Lower lobe of right lung (tissue), 2 donors: ENCODE results near the gene PSMD13. TPM values are rescaled to one million over a fixed set of nuclear protein-coding genes. Genes with fewer than 3 reads are reported as not detected.

Experiments
- ATAC-seq, 2 donors: fragments of 200-7000 bp; cut with Tn5 transposase; one replicate each; pipeline ENCODE4 v1.9.1; 2020 to 2022; ENCODE audit warnings: mild to moderate bottlenecking in 2 of 2, moderate library complexity in 2 of 2
- DNase-seq: peaks from one replicate; pipeline ENCODE4 v3.0.0-alpha.2; 2020
- H3K27ac ChIP-seq: fragments of 200-600 bp; one replicate; pipeline ENCODE4 v1.8.0; 2022
- H3K27me3 ChIP-seq: fragments of 200-600 bp; one replicate; pipeline ENCODE4 v1.8.0; 2022; ENCODE audit warnings: low read depth
- H3K36me3 ChIP-seq: fragments of 200-600 bp; one replicate; pipeline ENCODE4 v1.8.0; 2022; ENCODE audit warnings: mild to moderate bottlenecking
- H3K4me1 ChIP-seq: fragments of 200-600 bp; one replicate; pipeline ENCODE4 v1.8.0; 2022
- H3K4me3 ChIP-seq: fragments of 200-600 bp; one replicate; pipeline ENCODE4 v1.8.0; 2022; ENCODE audit warnings: mild to moderate bottlenecking
- H3K9me3 ChIP-seq: fragments of 200-600 bp; one replicate; pipeline ENCODE4 v1.8.0; 2022
- CTCF ChIP-seq: fragments of 200-600 bp; IDR thresholded peaks from one replicate; pipeline ENCODE4 v1.8.0; 2022; ENCODE audit warnings: antibody characterized with exemption, mild to moderate bottlenecking
- intact Hi-C: fragments of 100-400 bp; cut with DNase I; formaldehyde crosslinking; loops from one replicate; pipeline ENCODE4 v1.11.0; 2022
- total RNA-seq: library from RNA; stranded (reverse); fragmentation: NEBNext Ultra II Directional; extraction: Animal tissue kit (Norgen Biotek cat#: 25700); gene quantifications from one replicate; pipeline ENCODE4 v1.2.1, GENCODE V29; 2021
- donor health status: DM: no; HTN: yes; CAD: no; lungs with severe emphysema.

The PSMD13 gene
- total RNA-seq, 1 donor from 2014 or later, result 89.5 TPM

GRCh38 chr11:221539-221938 is 15.2 kb upstream of the PSMD13 start:
- no peak for DNase-seq
- no peak for ATAC-seq
- Histone ChIP-seq H3K27ac (no peak overlapping the region), H3K9me3 (no peaks in the 10 kb centered on the region), H3K4me3 (no peak overlapping the region), H3K4me1 (peaks cover 5% of the 10 kb centered on the region), H3K36me3 (peaks cover 33% of the 10 kb centered on the region), H3K27me3 (no peaks in the 10 kb centered on the region)
- TF ChIP-seq CTCF, result no peak
- intact Hi-C loops, result no loop called here

- Histone ChIP-seq H3K9me3 (no peaks in the 10 kb centered on the region), H3K4me3 (no peak overlapping the region), H3K27me3 (no peaks in the 10 kb centered on the region), H3K4me1 (peaks cover 5% of the 10 kb centered on the region), H3K36me3 (peaks cover 30% of the 10 kb centered on the region), H3K27ac (no peak overlapping the region)
- no peak for ATAC-seq
- TF ChIP-seq CTCF, result no peak
- no peak for DNase-seq
- intact Hi-C loops, result no loop called here
Measured at GRCh38 chr11:221998-222789, 14.6 kb upstream of the PSMD13 start.

GRCh38 chr11:223026-223789 is 13.6 kb upstream of the PSMD13 start:
- intact Hi-C loops, result no loop called here
- ATAC-seq (peak; percentile 6 to 25), DNase-seq (no peak)
- no peak overlapping the region for H3K4me3 ChIP-seq
- no peak overlapping the region for H3K27ac ChIP-seq
- no peak for TF ChIP-seq CTCF
- no peaks in the 10 kb centered on the region for H3K9me3 ChIP-seq
- peaks cover 5% of the 10 kb centered on the region for H3K4me1 ChIP-seq
- no peaks in the 10 kb centered on the region for H3K27me3 ChIP-seq
- peaks cover 28% of the 10 kb centered on the region for H3K36me3 ChIP-seq

GRCh38 chr11:223884-224283 is 12.9 kb upstream of the PSMD13 start:
- intact Hi-C loops, result no loop called here
- H3K27ac ChIP-seq, result no peak overlapping the region
- no peak for TF ChIP-seq CTCF
- H3K36me3 ChIP-seq, result peaks cover 24% of the 10 kb centered on the region
- no peak for DNase-seq
- ATAC-seq, result no peak
- H3K9me3 ChIP-seq, result no peaks in the 10 kb centered on the region
- H3K4me3 ChIP-seq, result no peak overlapping the region
- no peaks in the 10 kb centered on the region for H3K27me3 ChIP-seq
- peaks cover 5% of the 10 kb centered on the region for H3K4me1 ChIP-seq

- Histone ChIP-seq H3K27me3 (no peaks in the 10 kb centered on the region), H3K4me3 (no peak overlapping the region), H3K27ac (no peak overlapping the region), H3K36me3 (peaks cover 24% of the 10 kb centered on the region), H3K9me3 (no peaks in the 10 kb centered on the region), H3K4me1 (peaks cover 5% of the 10 kb centered on the region)
- no peak for TF ChIP-seq CTCF
- intact Hi-C loops, result no loop called here
- DNase-seq, result no peak
- no peak for ATAC-seq
Measured at GRCh38 chr11:224424-224823, 12.4 kb upstream of the PSMD13 start.
